T-helper 17 cell (primary cell): ENCODE measurements around the gene RPS18. TPM values are rescaled to one million over a fixed set of nuclear protein-coding genes. Genes with fewer than 3 reads are reported as not detected.

Source experiments
- ATAC-seq: fragments of 150-1000 bp; cut with Tn5 transposase; 2 replicates; pipeline ENCODE4 v1.10.0; 2021; ENCODE audit warnings: mild to moderate bottlenecking, moderate library complexity
- DNase-seq, 3 donors: peaks; one replicate each; pipeline versions ENCODE4 v3.0.0 to v3.0.0-alpha.2; 2020 to 2021
- H3K9me3 ChIP-seq: one replicate; pipeline ENCODE4 v1.7.0; 2013; ENCODE audit warnings: low read length, mild to moderate bottlenecking; ENCODE audit not compliant: control insufficient read depth, poor library complexity, severe bottlenecking
- H3K27ac Mint-ChIP-seq: one replicate; pipeline ENCODE4 v1.8.0; 2022; ENCODE audit warnings: mild to moderate bottlenecking, moderate library complexity, mixed read lengths
- H3K27me3 Mint-ChIP-seq: one replicate; pipeline ENCODE4 v1.8.0; 2022; ENCODE audit warnings: mixed read lengths
- H3K36me3 Mint-ChIP-seq: one replicate; pipeline ENCODE4 v1.8.0; 2022; ENCODE audit warnings: low read depth, mixed read lengths
- H3K4me1 Mint-ChIP-seq: one replicate; pipeline ENCODE4 v1.8.0; 2022; ENCODE audit warnings: mild to moderate bottlenecking, mixed read lengths
- H3K4me3 Mint-ChIP-seq: one replicate; pipeline ENCODE4 v1.8.0; 2022; ENCODE audit warnings: mild to moderate bottlenecking, moderate library complexity, mixed read lengths
- total RNA-seq, 4 donors: library from RNA in 2 of 4; stranded (reverse) in 2 of 4; gene quantifications; one replicate each; pipeline ENCODE4 v1.2.3 and lab custom pipeline; 2022 to 2026

RPS18 gene
- total RNA-seq, 2 donors from 2014 or later, result 4,373 to 4,641 TPM

DNA sequence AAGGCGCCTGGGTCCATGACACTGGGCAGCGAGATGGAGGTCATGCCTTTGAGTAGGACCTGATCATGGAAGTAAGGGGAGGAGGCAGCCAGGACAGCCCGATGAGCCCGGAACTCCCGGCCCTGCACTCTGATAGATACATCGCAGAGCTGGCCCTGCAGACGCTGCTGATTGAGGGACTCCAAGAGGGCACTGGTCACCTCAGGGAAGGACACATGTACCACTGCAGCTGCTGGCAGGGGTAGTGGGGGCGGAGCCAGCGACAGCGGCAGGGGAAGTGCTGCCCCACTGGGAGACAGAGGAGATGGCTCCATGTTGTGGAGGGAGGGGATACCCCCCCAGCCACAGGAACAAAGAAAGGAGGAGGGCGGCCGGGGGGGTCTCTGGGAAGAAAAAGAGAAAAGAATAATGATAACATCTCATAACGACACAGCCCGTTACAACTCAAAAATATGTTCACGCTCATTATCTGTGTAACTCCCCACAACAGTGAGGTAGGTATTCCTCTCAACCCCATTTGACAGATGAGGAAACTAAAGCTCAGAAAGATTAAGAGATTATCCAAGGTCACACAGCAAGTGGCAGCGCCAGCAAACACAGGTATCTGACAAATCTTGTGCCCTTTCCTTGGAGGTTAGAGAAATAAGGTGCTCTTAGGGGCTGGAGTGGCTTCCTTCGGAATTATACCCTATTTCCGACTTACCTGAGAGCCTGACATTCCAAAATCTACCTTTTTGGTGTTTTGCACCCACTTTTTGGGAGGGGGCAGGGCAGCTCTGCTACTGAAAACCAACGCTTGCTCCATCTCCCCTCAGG lies 44.9 kb downstream of the RPS18 start:
- Mint-ChIP-seq H3K36me3 (peaks cover 12% of the 10 kb centered on the region), H3K4me3 (peak overlapping the region; percentile 96), H3K27me3 (no peaks in the 10 kb centered on the region), H3K4me1 (peaks cover 63% of the 10 kb centered on the region), H3K27ac (peak overlapping the region; percentile 99)
- DNase-seq, result no peak
- no peak for ATAC-seq
- no peaks in the 10 kb centered on the region for H3K9me3 ChIP-seq

DNA sequence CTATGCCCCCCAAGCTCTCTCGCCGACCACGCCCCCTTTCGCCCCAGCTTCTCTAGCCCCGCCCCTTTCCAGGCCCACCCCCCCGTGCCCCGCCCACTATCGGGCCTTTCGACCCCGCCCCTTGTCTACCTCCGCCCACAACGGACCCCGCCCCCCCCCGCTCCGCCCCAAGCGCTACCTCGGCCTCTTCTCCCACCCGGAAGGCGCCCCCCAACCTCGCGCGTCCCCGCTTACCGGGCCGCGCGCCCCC lies 45.5 kb downstream of the RPS18 start:
- no peaks in the 10 kb centered on the region for H3K9me3 ChIP-seq
- no peak for ATAC-seq
- Mint-ChIP-seq H3K36me3 (peaks cover 17% of the 10 kb centered on the region), H3K4me1 (peaks cover 63% of the 10 kb centered on the region), H3K27me3 (no peaks in the 10 kb centered on the region), H3K4me3 (peak overlapping the region; percentile 96), H3K27ac (peak overlapping the region; percentile 99)
- DNase-seq, result peak in 1 of 3 donors; percentile 55

DNA sequence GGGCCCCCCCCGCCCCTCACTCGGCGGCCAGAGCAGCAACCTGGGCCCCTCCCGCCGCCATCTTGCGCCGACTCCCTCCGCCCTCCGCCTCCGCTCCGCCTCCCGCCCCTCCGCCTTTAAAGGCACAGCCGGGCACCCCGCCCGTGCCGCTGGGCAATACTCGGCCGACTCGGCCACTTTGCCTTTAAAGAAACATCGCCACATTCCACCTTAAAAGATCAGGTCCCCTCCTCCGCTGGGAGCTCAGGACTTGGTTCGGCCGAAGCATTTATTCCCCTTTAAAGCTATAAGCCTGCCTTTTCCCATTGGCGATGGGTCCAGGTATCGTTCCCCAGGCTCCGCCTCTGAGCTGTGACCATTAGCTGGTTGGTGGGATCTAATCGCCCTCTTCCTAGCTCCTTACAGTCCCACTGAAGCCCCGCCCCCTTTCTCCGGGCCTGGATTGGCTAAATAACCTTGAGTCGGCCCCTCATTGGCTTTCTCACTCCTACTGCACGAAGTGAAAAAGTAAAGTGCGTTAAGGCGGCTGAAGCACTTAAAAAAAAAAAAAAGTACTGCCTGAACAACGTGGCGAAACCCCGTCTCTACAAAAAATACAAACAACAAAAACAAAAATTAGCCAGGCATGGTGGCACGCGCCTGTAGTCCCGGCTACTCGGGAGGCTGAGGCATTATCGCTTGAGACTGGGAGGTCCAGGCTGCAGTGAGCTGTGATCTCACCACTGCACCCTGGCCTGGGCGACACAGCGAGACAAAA lies 46.0 kb downstream of the RPS18 start, which contains the start of gene ZBTB22:
Gene ZBTB22, minus strand, starts transcription at position 76 of the 757 bp plus-strand sequence. CDS start 828 bp downstream, outside the sequence.
- Mint-ChIP-seq H3K27ac (peak within 1 kb of the TSS; percentile 99), H3K36me3 (peaks cover 18% of the 10 kb centered on the region), H3K4me3 (peak within 1 kb of the TSS; percentile 96), H3K27me3 (no peaks in the 10 kb centered on the region), H3K4me1 (peaks cover 63% of the 10 kb centered on the region)
- ATAC-seq (peak; percentile 61), DNase-seq (peak; percentile 88 to 92 (median 91))
- H3K9me3 ChIP-seq, result no peaks in the 10 kb centered on the region

DNA sequence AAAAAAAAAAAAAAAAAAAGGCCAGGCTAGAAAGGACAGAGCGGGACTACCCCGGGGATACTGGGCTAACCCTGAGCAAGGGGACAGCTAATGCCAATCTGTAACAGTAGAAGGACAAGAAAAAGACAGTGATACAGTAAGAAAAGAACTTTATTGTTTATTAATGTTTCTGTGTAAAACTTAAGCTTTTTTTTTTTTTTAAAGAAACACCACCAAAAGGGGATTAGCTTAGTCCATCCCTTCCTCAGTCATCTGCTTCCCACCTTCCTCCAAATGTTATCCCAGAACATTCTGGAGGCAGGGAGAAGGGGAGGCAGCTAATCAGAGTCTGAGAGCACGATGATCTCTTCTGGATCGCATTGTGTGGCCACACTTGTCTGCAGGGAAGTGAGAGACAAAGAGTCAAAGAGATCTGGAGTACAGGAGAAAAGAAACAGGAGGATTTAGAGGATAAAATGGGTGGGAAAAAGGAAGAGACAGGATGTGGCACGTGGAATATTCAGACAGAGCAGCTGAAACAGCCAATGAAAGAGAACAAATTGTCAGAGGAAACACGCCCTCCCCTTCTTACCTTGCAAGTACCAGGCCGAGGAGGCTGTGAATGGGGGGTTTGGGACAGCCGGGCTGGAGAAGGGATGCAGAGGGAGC lies 46.7 kb downstream of the RPS18 start:
- ATAC-seq (no peak), DNase-seq (no peak)
- Mint-ChIP-seq H3K27ac (peak overlapping the region; percentile 99), H3K36me3 (peaks cover 18% of the 10 kb centered on the region), H3K4me3 (peak overlapping the region; percentile 96), H3K4me1 (peaks cover 66% of the 10 kb centered on the region), H3K27me3 (no peaks in the 10 kb centered on the region)
- no peaks in the 10 kb centered on the region for H3K9me3 ChIP-seq

DNA sequence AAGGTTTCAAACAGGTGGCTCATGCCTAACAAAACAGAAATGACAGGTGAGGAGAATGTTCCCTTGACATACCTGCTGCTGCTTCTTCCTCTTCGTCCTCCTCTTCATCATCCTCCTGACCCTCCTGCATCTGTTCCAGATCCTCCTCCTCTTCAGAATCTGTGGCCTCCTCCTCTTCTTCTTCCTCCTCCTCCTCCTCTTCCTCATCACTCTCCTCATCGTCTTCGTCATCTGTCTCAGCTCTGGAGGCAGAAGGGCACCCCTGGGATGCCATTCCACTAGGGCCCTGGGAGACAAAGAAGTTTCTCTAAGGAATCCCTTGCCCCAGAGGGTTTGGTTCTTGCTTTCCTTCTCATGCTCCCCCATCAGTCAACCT lies 48.1 kb downstream of the RPS18 start:
- Mint-ChIP-seq H3K27ac (peak overlapping the region; percentile 100), H3K4me3 (peak overlapping the region; percentile 78), H3K4me1 (peaks cover 62% of the 10 kb centered on the region), H3K27me3 (no peaks in the 10 kb centered on the region), H3K36me3 (peaks cover 18% of the 10 kb centered on the region)
- DNase-seq, result no peak
- H3K9me3 ChIP-seq, result no peaks in the 10 kb centered on the region
- no peak for ATAC-seq

DNA sequence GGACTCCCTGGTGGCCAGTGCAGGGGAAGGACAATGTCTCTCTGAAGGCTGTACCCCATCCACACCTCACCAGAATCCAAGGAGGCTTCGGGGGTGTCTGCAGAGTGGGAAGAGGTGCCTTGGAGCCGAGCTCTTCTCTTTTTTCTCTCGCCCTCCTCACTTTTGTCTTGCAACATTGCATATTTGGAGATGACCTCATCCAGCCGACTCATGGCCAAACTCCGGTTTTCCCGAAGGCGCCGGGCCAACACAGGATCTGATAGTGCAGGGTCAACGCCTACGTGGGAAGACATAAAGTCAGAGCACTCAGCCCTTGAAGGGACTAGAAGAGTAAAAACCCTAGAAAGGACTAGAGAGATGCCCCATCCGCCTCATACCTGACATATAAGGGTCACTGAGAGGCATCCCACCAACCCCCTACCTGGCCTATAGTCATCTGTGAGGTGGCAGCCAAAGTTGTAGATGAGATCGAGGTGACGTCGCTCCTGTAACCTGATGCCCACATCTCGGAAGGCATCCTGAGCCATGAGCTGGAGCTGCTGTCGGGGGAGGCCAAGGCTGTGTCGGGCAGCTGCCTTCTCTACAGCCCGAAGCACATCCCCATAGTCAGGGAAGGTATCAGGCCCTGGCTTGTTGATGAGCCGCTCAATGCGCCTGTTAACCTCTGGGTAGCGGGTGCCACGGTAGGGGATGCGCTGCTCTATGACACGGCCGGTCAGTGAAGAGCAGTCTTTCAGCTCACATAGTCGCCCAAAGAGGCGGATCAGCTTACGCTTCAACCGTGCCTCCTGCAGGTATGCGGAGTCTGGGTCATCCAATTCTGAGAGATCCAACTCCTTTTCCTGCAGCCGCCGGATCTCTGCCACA lies 48.7 kb downstream of the RPS18 start:
- DNase-seq (no peak), ATAC-seq (no peak)
- Mint-ChIP-seq H3K27ac (peak overlapping the region; percentile 100), H3K36me3 (peaks cover 18% of the 10 kb centered on the region), H3K4me1 (peaks cover 57% of the 10 kb centered on the region), H3K4me3 (peak overlapping the region; percentile 100), H3K27me3 (no peaks in the 10 kb centered on the region)
- no peaks in the 10 kb centered on the region for H3K9me3 ChIP-seq

DNA sequence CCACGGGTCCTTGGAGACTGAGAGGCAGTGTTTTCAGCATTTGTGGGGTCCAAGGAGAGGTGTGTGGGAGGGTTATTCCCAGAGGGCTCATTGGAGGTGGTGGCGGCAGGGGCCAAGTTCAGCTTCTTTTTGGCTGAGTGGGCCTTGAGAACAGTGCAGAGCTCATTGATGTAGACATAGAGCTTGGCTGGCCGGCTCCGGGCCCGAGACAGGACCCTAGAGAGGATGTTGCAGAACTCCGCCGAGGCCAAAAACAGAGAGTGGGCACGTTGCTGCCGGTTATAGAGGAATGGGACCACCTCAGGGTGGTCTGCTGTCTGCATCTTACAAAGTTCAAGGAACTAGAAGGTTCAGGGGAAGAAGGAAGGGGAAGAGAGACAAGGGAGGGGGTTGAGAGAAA lies 49.4 kb downstream of the RPS18 start:
- no peaks in the 10 kb centered on the region for H3K27me3 Mint-ChIP-seq
- ATAC-seq (no peak), DNase-seq (no peak)
- peak overlapping the region; percentile 100 for H3K27ac Mint-ChIP-seq
- peaks cover 17% of the 10 kb centered on the region for H3K36me3 Mint-ChIP-seq
- no peaks in the 10 kb centered on the region for H3K9me3 ChIP-seq
- H3K4me3 Mint-ChIP-seq, result peak overlapping the region; percentile 100
- H3K4me1 Mint-ChIP-seq, result peaks cover 59% of the 10 kb centered on the region

DNA sequence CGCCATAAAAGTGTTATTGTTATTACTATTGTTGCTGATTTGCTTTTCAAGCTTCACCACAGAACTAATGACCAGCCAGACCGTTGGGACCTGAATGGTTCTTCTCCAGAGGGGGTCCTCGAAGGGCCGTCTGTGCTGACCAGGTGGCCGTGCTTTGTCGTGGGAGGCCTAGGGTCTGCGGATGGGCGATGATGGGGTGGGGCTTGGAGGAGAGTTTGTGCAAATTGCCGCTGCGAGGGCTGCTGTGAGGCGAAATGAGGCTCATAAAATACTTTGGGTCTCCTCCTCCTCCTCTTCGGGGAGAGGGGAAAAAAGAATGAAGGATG lies 51.7 kb downstream of the RPS18 start:
- peak overlapping the region; percentile 100 for H3K4me3 Mint-ChIP-seq
- no peaks in the 10 kb centered on the region for H3K27me3 Mint-ChIP-seq
- peak overlapping the region; percentile 100 for H3K27ac Mint-ChIP-seq
- peaks cover 13% of the 10 kb centered on the region for H3K36me3 Mint-ChIP-seq
- peaks cover 46% of the 10 kb centered on the region for H3K4me1 Mint-ChIP-seq
- no peaks in the 10 kb centered on the region for H3K9me3 ChIP-seq
- DNase-seq (no peak), ATAC-seq (no peak)

DNA sequence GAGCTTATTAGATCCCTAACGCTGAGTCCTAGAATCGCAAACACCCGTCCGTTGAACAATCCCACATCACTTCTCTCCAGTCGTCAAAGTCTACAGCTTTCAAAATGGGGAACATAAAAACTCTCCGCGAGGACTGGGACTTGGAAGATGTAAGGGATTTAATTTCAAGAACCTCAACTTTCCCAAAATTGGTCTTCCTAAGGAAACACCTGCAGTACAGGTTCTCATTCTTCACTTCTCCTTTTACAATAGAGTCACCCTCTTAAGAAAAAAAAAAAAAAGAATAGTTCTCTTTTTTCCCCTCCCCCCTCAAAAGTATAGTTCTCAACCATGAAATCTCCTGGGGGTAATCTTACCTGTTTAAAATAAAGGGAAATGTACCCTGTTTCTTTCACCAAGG lies 52.2 kb downstream of the RPS18 start:
- H3K9me3 ChIP-seq, result no peaks in the 10 kb centered on the region
- ATAC-seq, result no peak
- H3K4me3 Mint-ChIP-seq, result peak overlapping the region; percentile 100
- peak overlapping the region; percentile 100 for H3K27ac Mint-ChIP-seq
- peaks cover 42% of the 10 kb centered on the region for H3K4me1 Mint-ChIP-seq
- peaks cover 11% of the 10 kb centered on the region for H3K36me3 Mint-ChIP-seq
- no peaks in the 10 kb centered on the region for H3K27me3 Mint-ChIP-seq
- no peak for DNase-seq

Other genes starting within 250 kb of the RPS18 start
- 10 to 100 TPM; 62.0 to 71.2 TPM for gene HLA-DPA1, start 198.4 kb upstream of the RPS18 start, total RNA-seq
- gene HLA-DPB1, start 196.1 kb upstream of the RPS18 start, total RNA-seq, result 10 to 100 TPM; 67.7 to 77.4 TPM
- under 1 TPM; 0.52 to 0.89 TPM for gene COL11A2, start 79.6 kb upstream of the RPS18 start, total RNA-seq
- 10 to 100 TPM; 51.0 to 64.4 TPM for gene RXRB, start 71.4 kb upstream of the RPS18 start, total RNA-seq
- 10 to 100 TPM; 22.4 to 25.8 TPM for gene SLC39A7, start 71.2 kb upstream of the RPS18 start, total RNA-seq
- gene HSD17B8, start 67.4 kb upstream of the RPS18 start, total RNA-seq, result 10 to 100 TPM in 1 of 2 donors, 1 to 10 TPM in 1; 7.6 to 11.9 TPM
- gene RING1, start 63.6 kb upstream of the RPS18 start, total RNA-seq, result 10 to 100 TPM; 27.9 to 28.2 TPM
- 10 to 100 TPM; 66.5 to 68.3 TPM for gene VPS52, start 199 bp upstream of the RPS18 start, total RNA-seq
- 10 to 100 TPM; 10.1 to 13.0 TPM for gene B3GALT4, start 5.0 kb downstream of the RPS18 start, total RNA-seq
- 10 to 100 TPM; 32.1 to 38.6 TPM for gene WDR46, start 17.2 kb downstream of the RPS18 start, total RNA-seq
- gene PFDN6, start 17.5 kb downstream of the RPS18 start, total RNA-seq, result 10 to 100 TPM; 16.5 to 25.7 TPM
- gene RGL2, start 26.9 kb downstream of the RPS18 start, total RNA-seq, result 10 to 100 TPM; 42.1 to 56.2 TPM
- 100 to 1,000 TPM; 269 to 344 TPM for gene TAPBP, start 42.0 kb downstream of the RPS18 start, total RNA-seq
- 10 to 100 TPM; 17.1 to 20.2 TPM for gene ZBTB22, start 45.7 kb downstream of the RPS18 start, total RNA-seq
- gene DAXX, start 50.9 kb downstream of the RPS18 start, total RNA-seq, result 10 to 100 TPM; 34.5 to 49.0 TPM
- 1 to 10 TPM; 1.3 to 3.7 TPM for gene KIFC1, start 119.7 kb downstream of the RPS18 start, total RNA-seq
- 100 to 1,000 TPM; 448 to 472 TPM for gene PHF1, start 138.9 kb downstream of the RPS18 start, total RNA-seq
- 100 to 1,000 TPM; 195 to 196 TPM for gene CUTA, start 146.0 kb downstream of the RPS18 start, total RNA-seq
- 10 to 100 TPM; 82.3 to 83.9 TPM for gene SYNGAP1, start 148.0 kb downstream of the RPS18 start, total RNA-seq
- 1 to 10 TPM; 3.9 to 4.4 TPM for gene ZBTB9, start 182.5 kb downstream of the RPS18 start, total RNA-seq